Measurements from ENCODE around the gene AK5.

DNA sequence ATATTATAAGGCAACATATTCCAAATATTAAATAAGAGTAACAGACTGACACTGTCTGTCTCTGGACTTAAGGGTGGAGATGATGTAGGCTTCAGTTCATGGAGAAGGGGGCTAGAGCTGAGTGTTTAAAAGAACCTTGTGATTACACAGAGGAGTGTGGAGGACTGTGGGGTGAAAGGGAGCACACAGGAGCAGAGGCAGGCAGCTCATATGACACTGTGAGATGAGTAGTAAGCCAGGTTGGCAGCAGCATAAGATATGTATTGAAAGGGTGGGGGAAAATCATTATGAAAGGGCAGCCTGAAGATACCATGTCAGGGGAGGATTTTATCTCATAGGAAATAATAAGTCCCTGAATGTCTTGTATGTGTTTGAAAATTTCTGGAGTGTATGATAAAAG is 104.5 kb downstream of the AK5 start:
- TF ChIP-seq POLR2A (IDR thresholded peaks at IDR 0.05) (no peak), CTCF (IDR thresholded peaks at IDR 0.05) (no peak)
